ENCODE measurements around the gene STX16. TPM values are rescaled to one million over a fixed set of nuclear protein-coding genes. Genes with fewer than 3 reads are reported as not detected.

STX16 gene
- total and polyA plus RNA-seq, 9 of the 15 experiments (the other 6 are each of a cell fraction or from before 2014, with no cell fraction given): 4.4 to 43.5 (median 14.7) TPM

DNA sequence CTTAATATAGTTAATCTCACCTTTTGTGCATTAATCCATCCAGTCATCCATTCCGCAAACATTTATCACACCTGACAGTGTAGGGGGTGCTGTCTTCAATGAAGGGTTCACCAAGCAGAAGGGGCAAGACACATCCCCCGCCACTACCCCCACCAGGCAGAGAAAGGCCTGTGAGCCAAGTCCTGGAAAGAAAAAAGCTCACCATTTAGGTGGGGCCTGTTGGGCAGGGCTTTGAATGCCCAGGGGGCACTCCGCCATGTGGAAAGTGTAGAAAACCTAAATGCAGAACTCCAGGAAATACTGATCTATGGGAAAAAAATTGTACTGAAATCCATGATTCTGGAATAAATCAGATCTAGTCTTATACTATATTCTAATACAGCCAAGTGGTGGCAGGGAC, 4.8 kb upstream of the STX16 start:
- Histone ChIP-seq H3K4me1 (replicated peaks in 1 of 2; ENCODE audit: control insufficient read depth in 2 of 2, insufficient read depth in 2 of 2, low read length in 2 of 2) (peaks cover 0 to 18% of the 10 kb centered on the region in 2 experiments; a peak in 2 of 5 replicates), H3K9me1 (ENCODE audit: control insufficient read depth, insufficient read depth, low read length) (no peaks in the 10 kb centered on the region), H3K9ac (ENCODE audit: insufficient read depth in 1 of 2, low read depth in 2 of 2, low read length in 2 of 2) (no peak overlapping the region), H3K79me2 (ENCODE audit: control insufficient read depth, insufficient read depth, low read length) (peaks cover 2% of the 10 kb centered on the region), H4K20me1 (replicated peaks; ENCODE audit: control insufficient read depth, insufficient read depth, low read length) (no peaks in the 10 kb centered on the region), H3K4me3 (no peak overlapping the region), H3K9me3 (replicated peaks; ENCODE audit: control insufficient read depth, insufficient read depth, low read depth, low read length) (no peaks in the 10 kb centered on the region), H2AFZ (ENCODE audit: low read depth, low read length) (no peak overlapping the region), H3K27ac (ENCODE audit: extremely low read depth, low read depth, low read length) (no peak overlapping the region), H3K4me2 (ENCODE audit: insufficient read depth, low read length) (no peak overlapping the region), H3K27me3 (ENCODE audit: control insufficient read depth in 2 of 2, insufficient read depth in 2 of 2, low read length in 2 of 2) (no peaks in the 10 kb centered on the region), H3K36me3 (ENCODE audit: control insufficient read depth, insufficient read depth, low read length) (no peaks in the 10 kb centered on the region)
- CTCF ChIA-PET (ENCODE audit: low intra/inter-chr PET ratio): no interaction called here
- TF ChIP-seq STAT5A (IDR thresholded peaks at IDR 0.05; ENCODE audit: borderline replicate concordance, low read length) (no peak), HIVEP1 (CRISPR knock-in tag; IDR thresholded peaks at IDR 0.05) (no peak), POU5F1 (IDR thresholded peaks at IDR 0.05; ENCODE audit: borderline replicate concordance, low read depth, low read length, partially characterized antibody) (no peak), ZNF146 (CRISPR knock-in tag; IDR thresholded peaks at IDR 0.05; ENCODE audit: unreplicated experiment) (no peak), NR2C1 (IDR thresholded peaks at IDR 0.05) (no peak), NR2C1 (tag; IDR thresholded peaks at IDR 0.05) (no peak), ATF7 (IDR thresholded peaks at IDR 0.05) (no peak), ARID3A (IDR thresholded peaks at IDR 0.05; ENCODE audit: borderline replicate concordance, low read depth, low read length) (no peak), LEF1 (IDR thresholded peaks at IDR 0.05) (no peak), JUND (IDR thresholded peaks at IDR 0.05; ENCODE audit: borderline replicate concordance, low read depth, low read length) (no peak), JUND (tag; IDR thresholded peaks at IDR 0.05; ENCODE audit: borderline replicate concordance, low read depth, low read length) (no peak), HMGXB4 (CRISPR knock-in tag; IDR thresholded peaks at IDR 0.05) (no peak), ZNF57 (CRISPR knock-in tag; IDR thresholded peaks at IDR 0.05) (no peak), PATZ1 (CRISPR knock-in tag; IDR thresholded peaks at IDR 0.05; ENCODE audit: borderline replicate concordance) (no peak), ZNF586 (CRISPR knock-in tag; conservative IDR thresholded peaks at IDR 0.05) (no peak), KDM5B (IDR thresholded peaks at IDR 0.05; ENCODE audit: insufficient replicate concordance, low read depth, low read length) (no peak)
- WGBS (ENCODE audit: insufficient coverage, low coverage, missing lambda C conversion rate): 54% methylated on average over 3 of the region's 3 CpGs
- in situ Hi-C loops (cut with MboI): loop anchor here (25.0 kb wide), 1 partner anchor 409 kb away; the partner anchor contains the start of gene ANKRD60
- no TSS peak for BruUV-seq (replicated peaks)
- POLR2A ChIA-PET: interaction anchor here (0.9 kb wide), 1 partner anchor 245 kb away, joined by 4 read pairs; no protein-coding TSS in a partner anchor
- no peak for FAIRE-seq
- DNase-seq (ENCODE audit: extremely low read depth in 1 of 4, low spot score in 3 of 4): no peak
- intact Hi-C loops (cut with micrococcal nuclease): no loop called here
- ATAC-seq: no peak
